HG03442 (cell line): Measurements from ENCODE around the gene LRRC28.

Experiments used
- ATAC-seq: cut with Tn5 transposase; IDR thresholded peaks from one replicate; pipeline ENCODE4 v1.9.1; 2021; ENCODE audit warnings: mild to moderate bottlenecking, moderate library complexity; ENCODE audit not compliant: unreplicated experiment

Gene LRRC28

DNA sequence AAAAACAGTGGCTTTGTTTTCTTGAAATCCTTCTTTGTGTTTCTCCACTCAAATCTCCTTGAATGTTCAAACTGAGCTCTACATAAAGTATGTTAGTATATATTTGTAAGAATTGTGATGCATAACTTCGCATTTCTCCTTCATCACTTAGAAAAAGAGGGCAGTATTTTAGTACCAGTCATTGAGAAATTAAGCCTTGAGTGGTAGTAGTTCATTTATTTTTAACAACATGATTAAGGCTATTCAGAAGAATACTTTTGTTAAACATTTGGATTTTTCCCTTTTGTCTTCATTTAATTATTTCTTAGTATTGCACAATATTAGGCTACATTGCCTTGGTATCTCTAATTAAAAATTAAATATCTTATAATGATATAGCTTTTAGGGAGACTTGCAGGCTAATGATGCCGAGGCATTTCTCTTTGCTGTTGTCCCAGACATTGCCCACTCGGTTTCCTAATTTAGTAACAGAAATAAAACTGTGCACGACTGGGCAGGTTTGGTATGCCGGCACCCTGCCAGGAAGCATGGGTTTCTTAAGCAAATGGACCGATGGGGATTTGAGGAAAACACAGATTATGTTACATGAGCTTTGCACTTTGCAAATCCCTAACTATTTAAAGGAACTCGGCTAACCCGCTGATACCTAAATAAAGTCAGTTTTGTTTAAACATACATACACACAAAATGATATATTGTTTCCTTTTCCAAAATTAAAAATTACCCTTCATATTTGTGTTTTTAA, 54.7 kb downstream of the LRRC28 start:
- ATAC-seq = no peak

DNA sequence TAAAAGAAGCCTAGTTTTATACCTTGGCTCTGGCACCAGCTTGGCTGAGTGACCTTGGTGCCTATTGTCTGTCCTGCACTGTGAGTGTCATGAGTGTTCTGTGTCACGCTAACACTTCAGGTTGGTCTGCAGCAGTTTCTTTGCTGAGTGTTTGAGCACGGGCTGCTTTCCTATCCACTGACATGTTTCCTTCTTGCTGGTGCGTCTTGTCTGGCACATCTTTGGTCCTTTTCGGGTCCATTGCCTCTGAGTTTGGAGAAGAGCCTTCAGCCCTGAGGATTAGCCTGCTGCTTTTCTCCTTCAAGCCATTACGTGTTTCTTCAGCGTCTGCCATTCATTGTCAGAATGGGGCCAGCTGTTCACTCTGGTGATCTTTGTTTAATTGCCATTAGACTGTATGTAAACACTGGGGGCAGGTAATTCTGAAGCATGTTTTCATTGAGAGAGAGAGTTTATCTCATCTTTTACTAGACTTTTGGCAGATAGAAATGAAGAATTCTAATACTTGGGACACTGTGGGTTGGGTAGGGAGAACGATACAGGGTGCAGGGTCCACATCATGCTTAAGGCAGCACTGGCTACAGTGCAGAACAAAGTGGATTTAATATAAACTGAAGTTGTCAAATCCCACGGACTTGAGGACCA, 55.5 kb downstream of the LRRC28 start:
- ATAC-seq = no peak

DNA sequence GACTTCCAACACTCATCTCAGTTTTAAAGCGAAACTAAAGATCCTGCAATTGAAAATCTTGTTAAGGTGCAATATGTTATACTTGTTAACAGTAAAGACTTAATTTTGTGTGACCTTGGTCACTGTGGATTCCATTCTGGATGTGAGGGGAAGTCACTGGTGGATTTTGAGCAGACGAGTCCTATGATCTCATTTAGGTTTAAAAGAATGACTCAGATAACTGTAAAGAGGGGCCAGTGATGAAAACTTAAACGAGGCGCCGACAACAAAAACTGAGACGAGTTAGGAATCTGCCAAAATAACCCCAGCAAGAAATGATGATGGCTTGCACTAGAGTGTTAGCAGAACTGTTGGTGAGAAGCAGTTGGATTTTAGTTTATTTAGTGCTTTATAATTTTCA, 56.5 kb downstream of the LRRC28 start:
- no peak for ATAC-seq

DNA sequence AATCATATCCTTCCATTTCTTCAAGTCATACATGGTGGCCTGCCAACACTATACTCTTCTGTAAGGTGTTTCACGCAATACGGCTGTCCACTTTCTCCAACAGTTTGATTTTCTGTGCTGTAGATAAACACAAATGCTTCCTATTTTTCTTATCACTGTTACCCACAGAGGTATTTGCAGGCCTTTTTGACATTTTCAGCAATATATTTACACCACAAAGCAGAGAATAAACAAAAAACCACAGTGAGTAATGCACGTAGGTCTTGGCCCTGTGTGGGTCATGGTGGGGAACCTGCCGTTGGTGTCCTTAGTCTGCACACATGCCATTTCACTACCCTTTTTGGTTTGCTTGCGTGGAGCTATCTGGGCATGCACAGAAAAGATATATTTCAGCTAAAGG, 59.5 kb downstream of the LRRC28 start:
- no peak for ATAC-seq

DNA sequence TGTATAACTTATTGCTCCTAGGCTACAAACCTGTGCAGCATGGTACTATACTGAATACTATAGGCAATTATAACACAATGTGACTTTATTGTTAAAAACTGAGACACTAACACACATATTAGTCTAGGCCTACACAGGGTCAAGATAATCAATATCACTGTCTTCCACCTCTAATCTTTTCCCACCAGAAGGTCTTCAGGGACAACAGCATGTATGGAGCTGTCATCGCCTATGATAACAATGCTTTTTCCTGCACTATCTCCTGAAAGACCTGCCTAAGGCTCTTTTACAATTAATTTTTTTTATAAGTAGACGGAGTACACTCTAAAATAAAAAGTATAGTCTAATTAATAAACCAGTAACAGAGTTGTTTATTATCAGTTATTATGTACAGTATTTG, 60.9 kb downstream of the LRRC28 start:
- ATAC-seq = no peak

DNA sequence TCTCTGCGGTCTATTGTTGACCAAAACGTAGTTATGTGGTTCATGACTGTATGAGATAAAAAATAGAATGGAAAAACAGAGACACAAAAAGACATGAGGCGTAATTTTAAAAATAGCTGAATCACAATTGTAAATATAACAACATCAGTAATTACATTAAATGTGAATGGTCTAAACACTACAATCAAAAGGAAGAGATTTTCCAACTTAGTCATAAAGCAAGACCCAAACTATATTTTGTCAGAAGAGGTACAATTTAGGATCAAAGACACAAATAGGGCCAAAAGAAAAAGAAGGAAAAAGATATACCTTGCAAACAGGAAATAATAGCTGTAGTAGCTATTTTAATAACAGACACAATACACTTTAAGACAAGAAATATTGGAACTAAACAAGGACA, 61.5 kb downstream of the LRRC28 start:
- ATAC-seq = no peak

DNA sequence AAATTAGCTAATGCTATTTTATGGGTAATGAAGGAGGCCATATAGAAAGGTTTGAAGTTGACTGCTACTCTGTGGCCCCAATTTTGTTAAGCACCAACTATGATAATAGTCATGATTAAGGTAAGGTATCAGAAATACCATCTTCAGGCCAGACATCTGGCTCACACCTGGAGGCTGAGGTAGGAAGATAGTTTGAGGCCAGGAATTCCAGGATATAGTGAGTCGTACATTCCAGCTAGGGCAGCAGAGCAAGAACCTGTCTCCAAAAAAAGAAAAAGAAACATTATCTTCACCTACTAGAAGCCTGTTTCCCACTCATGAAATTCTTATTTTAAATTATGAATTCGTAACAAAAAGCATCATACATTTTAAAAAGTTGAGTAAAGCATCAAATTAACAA, 64.4 kb downstream of the LRRC28 start:
- no peak for ATAC-seq

DNA sequence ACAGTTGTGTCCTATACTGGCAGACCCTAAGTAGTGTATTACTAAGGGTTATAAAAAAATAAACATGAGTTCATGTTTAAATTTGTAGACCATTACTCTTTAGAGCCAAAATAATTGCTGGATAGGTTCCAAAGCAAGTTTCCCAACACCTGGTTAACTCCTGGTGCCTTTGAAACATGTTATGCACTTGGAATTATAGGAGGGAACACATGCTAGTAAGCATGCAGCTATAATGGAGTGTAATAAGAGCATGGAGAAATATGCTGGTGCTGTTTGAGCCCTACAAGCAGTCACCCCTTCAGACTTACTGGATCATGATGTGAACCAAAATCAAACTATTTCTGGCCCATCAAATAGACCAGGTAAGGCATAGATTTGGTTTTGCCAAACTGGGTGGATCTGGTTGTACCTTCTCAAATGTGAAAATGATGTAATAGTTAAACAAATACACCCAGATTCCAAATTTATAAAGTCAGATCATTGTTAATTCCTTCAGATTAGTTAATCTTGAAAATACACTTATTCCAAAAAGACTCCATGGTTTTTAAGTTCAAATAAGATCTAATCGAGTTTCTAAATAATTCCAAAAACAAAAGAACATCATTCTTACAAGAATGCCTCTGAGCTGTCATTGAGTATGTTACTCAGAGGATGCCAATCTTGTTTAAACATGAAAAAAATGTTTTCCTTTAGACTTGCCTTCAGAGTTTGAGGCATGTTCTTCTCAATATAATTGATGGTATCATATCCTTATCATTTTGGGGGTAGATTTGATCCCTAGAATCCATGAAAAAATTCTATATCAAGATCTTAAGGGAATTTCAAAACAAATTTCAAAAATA, 69.3 kb downstream of the LRRC28 start:
- no peak for ATAC-seq

DNA sequence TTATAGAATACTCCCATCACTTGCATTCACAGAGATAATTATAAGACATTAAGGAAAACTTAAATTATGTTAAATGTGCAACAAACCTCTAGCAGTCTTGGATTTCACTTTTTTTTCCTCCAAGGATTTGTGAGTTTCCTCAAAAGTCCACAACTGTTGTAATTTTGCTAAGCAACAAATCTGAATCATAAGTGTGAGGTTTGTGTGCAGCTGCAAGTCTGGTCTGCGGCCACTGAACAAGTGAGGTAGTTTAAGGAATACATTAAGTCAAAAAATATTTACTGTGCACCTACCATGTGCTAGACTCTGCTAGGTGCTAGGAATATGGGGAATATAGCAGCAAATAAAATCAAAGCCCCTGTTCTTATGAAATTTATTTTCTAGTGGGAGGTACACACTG, 70.2 kb downstream of the LRRC28 start:
- no peak for ATAC-seq

DNA sequence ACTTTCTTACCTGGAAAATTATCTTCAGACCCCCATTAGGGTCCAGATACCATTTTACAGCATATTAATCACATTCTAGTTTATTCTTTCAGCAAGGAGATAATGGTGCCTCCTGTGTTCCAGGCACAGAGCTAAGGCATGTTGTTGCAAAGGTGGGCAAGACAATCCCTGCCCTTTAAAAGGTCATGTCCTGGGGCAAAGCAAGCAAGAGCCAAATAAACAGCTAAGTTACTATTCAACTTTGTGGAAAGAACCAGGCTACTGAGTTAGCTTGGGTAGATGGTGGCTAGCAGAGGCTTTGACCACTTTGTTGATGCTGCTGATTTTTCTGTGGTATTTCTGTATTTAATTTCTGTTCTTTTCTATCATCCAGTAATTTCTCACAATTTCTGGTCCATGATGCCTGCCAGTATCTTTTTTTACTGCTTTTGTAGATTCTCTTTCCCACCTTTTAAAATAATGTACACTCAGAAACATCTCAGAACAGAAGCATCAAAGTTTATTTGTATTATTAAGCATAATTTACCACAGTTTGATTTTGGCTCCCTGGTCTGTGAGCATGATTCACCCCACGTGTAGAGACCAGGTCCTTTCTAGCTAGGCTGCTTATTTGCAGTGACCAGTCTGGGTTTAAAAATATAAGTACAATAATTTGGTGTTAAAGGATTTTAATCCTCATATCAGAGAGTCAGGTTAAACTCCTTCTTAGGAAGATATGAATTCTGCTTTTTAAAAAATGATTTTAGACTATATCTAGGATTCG, 71.5 kb downstream of the LRRC28 start:
- no peak for ATAC-seq

DNA sequence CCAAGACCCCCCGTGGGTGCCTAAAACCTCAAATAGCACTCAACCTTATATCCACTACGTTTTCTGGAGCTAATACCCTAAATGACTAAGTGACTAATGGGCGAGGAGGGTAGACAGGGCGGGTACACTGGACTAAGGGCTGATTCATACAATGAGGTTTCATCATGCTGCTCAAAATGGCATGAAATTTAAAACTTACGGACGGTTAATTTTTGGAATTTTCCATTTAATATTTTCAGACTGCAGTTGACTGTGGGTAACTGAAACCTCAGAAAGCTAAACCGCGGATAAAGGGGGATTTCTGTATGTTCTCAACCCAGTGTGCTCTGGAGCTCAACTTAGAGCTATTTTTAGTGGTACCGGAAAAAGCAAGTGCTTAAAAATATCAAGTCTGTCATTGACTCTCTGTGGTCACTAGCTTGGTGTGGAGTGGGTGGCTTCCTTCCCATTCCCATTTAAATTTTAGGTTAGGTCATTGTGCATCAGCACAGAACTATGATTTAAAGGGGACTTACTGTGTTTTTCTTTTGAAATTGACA, 72.9 kb downstream of the LRRC28 start:
- ATAC-seq = peak; percentile 84

DNA sequence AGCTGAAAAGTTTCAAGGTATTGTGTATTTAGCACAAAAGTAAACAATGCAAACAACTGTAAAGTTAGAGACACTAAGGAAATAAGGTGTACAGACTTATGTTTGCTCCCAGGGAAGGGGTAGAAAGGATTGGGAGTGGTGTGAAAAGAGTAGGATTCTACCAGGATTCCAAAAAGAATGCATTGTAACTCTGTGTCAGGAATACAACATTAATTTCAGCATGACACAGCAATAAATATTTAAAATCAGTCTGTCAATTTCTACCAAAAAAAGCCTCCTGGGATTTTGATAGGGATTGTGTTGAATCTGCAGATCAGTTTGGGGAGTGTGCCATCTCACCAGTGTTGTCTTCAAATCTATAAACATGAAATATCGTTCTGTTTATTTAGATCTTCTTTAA, 73.4 kb downstream of the LRRC28 start:
- no peak for ATAC-seq

DNA sequence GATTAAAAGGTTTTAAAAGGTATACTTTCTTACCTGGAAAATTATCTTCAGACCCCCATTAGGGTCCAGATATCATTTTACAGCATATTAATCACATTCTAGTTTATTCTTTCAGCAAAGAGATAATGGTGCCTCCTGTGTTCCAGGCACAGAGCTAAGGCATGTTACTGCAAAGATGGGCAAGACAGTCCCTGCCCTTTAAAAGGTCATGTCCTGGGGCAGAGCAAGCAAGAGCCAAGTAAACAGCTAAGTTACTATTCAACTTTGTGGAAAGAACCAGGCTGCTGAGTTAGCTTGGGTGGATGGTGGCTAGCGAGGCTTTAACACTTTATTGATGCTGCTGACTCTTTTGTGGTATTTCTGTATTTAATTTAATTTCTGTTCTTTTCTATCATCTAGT, 75.0 kb downstream of the LRRC28 start:
- ATAC-seq = no peak

DNA sequence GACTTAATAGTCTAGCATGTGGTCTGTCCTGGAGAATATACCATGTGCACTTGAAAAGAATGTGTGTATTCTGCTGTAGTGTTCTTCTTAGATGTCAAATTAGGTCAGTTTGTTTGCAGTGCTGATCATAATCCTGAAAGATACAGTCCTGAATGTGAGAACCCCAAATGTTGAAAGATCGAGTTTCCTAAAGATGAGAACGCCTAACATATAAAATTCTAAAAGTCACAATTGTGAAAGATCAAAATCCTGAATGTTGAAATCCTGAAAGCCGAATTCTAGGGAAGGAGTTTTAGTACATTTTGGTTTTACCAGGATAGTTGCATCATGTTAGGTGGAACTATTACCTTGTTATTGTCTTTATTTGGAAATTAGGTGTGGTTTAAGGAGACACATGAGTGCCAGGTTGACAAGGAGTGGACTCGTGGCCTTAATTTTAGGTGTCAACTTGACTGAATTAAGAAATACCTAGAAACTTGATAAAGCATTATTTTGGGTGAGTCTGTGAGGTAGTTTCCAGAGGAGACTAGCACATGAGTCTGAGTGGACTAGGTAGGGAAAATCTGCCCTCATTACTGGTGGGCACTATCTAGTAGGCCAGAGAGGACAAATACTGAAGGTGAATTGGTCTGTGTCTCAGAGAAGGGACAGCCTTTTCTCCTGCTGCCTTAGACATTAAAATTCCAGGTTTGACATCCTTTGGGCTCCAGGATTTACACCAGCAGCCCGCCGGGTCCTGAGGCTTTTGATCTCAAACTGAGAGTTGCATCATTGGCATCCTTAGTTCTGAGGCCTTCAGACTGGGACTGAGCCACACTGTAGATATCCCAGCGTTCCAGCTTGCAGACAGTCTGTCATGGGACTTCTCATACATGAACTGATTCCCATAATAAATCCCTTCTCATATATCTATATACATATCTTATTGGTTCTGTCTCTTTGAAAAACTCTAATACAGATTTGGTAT, 77.1 kb downstream of the LRRC28 start:
- no peak for ATAC-seq

DNA sequence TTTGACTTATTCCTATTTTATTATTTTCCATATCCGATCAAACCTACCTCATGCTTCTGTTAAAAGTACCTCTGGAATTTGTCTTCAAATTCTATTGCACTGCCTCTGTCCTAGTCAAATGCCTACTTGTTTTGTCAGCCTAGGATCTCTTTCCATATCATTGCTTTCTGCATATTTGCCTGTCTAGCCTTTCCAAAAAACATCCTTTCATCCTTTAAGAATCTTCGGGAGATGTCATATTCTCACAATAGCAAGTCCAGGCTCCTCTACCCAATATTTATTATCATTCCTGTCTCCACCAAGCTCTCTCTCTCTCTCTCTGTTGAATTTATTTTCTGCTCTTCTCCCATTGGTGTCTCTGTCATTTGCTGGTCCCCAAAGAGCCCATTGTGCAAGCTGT, 80.1 kb downstream of the LRRC28 start:
- no peak for ATAC-seq

DNA sequence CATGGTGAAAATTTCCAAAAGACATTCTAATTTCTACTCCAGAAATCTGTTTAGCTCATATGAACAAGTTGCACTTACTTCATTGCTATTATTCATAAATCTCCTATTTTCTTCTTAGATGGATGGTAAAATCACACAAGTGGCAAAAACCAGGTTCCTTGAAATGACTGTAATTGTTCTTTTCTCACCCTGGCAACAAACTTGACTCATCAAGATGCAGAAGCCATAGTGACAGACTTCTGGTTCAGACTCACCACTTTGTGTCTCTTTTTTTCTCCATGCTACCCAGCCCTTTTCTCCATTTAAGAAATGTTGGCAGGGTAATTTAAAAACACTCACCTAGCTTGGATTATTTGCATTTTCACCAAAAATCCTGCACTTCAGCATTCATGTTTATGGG, 82.1 kb downstream of the LRRC28 start:
- ATAC-seq = no peak

DNA sequence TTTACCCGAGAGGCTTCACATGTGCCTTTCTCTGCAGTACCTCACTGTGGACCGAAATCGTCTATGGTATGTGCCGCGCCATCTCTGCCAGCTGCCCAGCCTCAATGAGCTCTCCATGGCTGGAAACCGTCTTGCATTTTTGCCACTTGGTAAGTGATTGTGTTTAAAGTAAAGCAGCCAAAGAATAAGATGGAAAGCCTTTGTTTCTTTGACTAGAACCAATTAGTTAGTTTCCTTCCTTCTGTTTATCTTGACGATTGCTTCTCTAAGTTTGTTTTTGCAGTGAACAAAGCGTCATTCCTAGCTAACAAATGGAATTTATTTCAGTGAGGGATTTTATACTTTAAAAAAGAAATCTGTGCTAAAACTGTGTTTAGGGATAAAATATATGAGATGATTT, 82.7 kb downstream of the LRRC28 start:
- ATAC-seq = no peak

DNA sequence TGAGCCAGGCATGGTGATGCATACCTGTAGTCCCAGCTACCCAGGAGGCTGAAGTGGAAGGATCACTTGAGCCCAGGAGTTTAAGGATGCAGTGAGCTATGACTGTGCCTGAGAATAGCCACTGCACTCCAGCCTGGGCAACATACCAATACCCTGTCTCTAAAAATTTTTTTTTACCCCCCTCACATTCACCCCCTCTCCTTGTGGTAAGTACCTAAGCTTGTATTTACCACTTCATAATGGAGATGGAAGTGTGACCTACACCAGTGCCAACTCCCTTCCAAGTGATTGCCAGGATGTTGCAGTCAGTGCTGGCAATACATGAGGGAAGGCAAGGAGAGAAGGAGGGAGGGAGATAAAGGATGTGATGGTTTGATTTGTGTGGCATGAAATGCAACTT, 84.2 kb downstream of the LRRC28 start:
- no peak for ATAC-seq

DNA sequence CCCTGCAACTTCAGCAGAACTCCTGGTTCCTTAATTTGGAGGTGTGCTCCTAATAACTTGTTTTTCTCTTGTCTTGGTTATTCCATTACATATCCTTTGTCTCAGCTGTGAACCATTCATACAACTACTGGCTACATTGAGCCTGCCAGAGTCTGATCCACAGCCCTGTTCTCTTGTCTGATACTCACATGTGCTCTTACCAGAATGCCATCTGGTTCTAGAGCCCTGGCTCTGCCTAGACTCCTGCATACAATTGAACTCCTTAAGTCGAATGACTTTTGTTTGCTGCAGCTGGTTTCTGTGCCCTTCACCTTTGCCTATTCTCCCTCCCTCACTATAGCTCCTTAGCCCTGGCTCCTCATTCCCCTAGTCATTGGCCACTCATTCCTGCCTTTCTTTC, 85.5 kb downstream of the LRRC28 start:
- no peak for ATAC-seq

DNA sequence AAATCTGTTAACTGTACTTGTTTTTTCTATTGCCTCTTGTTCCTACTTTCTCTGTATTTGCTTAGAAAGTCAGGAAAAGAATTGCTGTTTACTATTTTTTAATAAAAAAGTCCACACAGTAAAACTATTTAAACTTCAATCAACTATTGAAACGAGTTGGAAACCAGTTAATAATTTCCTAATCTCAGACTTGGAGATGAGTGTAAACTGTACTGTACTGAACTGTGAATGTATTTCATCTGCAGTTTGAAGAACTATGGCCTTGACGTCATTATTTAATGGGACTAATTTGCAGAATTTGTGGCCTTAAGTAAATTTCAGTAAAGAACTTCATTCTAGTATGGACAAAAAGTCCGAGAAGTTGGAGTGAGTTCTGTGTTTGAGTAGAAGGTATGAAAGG, 89.1 kb downstream of the LRRC28 start:
- ATAC-seq = no peak
